ENCODE results near the gene AMOT.

AMOT gene

DNA sequence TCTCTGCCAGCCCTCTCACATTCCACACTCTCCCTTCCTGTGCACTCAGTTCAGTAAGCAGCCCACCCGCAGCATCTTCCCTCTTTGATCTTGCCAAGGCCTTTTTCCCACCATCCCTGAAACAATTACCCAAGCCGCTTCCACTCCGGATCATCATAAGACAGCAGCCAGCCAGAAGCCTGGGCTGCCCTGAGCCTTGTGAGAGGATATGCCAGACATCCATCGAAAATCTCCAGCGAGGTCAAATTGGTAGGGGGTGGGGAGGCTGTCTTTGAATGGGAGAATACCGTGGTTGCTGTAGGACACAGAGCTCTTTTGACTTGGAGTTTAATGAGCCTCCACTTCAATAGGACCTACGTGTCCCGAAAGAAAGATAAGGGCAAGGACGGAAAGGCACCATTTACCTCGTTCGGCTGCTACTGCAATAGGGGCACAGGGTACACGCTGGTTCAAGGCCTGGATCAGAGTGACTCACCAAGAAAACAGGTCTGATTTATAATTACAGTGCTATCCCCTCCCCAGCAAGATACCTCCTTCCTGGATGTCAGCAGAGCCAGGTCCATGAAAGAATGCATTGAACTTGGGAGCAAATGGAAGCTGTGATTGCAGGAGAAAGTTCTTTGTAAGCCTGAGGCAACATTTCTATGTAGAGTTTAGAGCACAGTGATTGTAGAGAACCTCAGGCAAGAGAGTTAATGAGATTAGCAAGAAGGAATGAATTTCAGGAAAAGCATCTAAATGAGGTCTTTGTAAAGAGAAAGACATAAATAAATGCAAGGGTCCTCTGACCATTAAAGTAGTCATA lies 39.5 kb downstream of the AMOT start:
- H3K36me3 ChIP-seq (ENCODE audit: insufficient read depth, low read length) = no peaks in the 10 kb centered on the region
- no peaks in the 10 kb centered on the region for H3K79me2 ChIP-seq (ENCODE audit: control insufficient read depth, insufficient read depth, low read length, unreplicated experiment)
- H3K27me3 ChIP-seq (ENCODE audit: insufficient read depth, low read length) = no peaks in the 10 kb centered on the region
- H2AFZ ChIP-seq (ENCODE audit: low read length, unreplicated experiment) = no peak overlapping the region
- H3K27ac ChIP-seq (ENCODE audit: low read depth, low read length) = no peak overlapping the region
- H3K4me1 ChIP-seq (ENCODE audit: control insufficient read depth, insufficient read depth, low read length, unreplicated experiment) = no peaks in the 10 kb centered on the region
- no peak overlapping the region for H3K4me3 ChIP-seq (ENCODE audit: low read depth, low read length)

DNA sequence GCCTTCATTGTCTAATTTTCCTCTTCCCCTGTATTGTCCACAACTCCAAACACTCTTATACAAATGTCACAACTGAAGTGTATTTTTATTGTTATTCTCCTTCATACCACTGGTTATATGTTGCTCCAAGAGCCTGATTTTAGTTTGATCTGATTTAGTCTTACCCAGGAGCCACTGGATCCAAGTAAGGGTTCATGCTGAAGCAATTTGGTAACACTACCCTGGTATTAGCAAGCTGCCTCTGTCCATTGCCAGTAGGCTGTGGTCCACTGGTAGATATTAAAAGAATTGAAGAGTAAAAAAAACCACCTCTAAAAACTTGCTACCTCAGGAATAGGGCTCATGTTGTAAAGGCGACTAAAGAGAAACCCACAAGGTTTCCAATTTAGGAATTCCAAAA lies 41.2 kb downstream of the AMOT start:
- no peaks in the 10 kb centered on the region for H3K4me1 ChIP-seq (ENCODE audit: control insufficient read depth, insufficient read depth, low read length, unreplicated experiment)
- H3K27ac ChIP-seq (ENCODE audit: low read depth, low read length) = no peak overlapping the region
- H3K4me3 ChIP-seq (ENCODE audit: low read depth, low read length) = no peak overlapping the region
- no peak overlapping the region for H2AFZ ChIP-seq (ENCODE audit: low read length, unreplicated experiment)
- H3K27me3 ChIP-seq (ENCODE audit: insufficient read depth, low read length) = no peaks in the 10 kb centered on the region
- H3K79me2 ChIP-seq (ENCODE audit: control insufficient read depth, insufficient read depth, low read length, unreplicated experiment) = no peaks in the 10 kb centered on the region
- H3K36me3 ChIP-seq (ENCODE audit: insufficient read depth, low read length) = no peaks in the 10 kb centered on the region

GRCh38 chrX:112798736-112799135 lies 41.9 kb downstream of the AMOT start:
- no peaks in the 10 kb centered on the region for H3K27me3 ChIP-seq (ENCODE audit: insufficient read depth, low read length)
- H3K79me2 ChIP-seq (ENCODE audit: control insufficient read depth, insufficient read depth, low read length, unreplicated experiment) = no peaks in the 10 kb centered on the region
- H3K36me3 ChIP-seq (ENCODE audit: insufficient read depth, low read length) = no peaks in the 10 kb centered on the region
- H3K4me1 ChIP-seq (ENCODE audit: control insufficient read depth, insufficient read depth, low read length, unreplicated experiment) = no peaks in the 10 kb centered on the region
- no peak overlapping the region for H3K27ac ChIP-seq (ENCODE audit: low read depth, low read length)
- H3K4me3 ChIP-seq (ENCODE audit: low read depth, low read length) = no peak overlapping the region
- no peak overlapping the region for H2AFZ ChIP-seq (ENCODE audit: low read length, unreplicated experiment)

DNA sequence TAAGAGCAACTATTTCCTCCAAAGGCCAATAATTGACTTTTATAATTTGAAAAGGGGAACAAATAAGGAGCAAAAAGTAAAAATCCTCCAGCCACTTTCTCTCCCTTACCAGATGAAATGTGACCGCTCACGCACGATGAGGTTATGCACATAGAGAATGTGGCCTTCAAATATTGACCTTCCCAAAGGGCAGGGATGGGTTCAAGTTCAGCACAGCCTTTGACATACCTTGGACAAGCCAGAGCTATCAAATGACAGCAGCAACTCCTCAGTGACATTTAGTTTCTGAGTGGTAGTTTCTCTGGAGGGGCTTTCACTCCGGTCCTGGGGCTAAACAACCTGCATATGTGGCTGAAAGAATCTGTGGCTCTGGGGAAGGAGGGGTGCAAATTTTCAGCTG lies 50.7 kb downstream of the AMOT start:
- H3K27ac ChIP-seq (ENCODE audit: low read depth, low read length) = no peak overlapping the region
- H3K79me2 ChIP-seq (ENCODE audit: control insufficient read depth, insufficient read depth, low read length, unreplicated experiment) = no peaks in the 10 kb centered on the region
- H3K36me3 ChIP-seq (ENCODE audit: insufficient read depth, low read length) = no peaks in the 10 kb centered on the region
- no peaks in the 10 kb centered on the region for H3K27me3 ChIP-seq (ENCODE audit: insufficient read depth, low read length)
- no peak overlapping the region for H2AFZ ChIP-seq (ENCODE audit: low read length, unreplicated experiment)
- H3K4me1 ChIP-seq (ENCODE audit: control insufficient read depth, insufficient read depth, low read length, unreplicated experiment) = no peaks in the 10 kb centered on the region
- no peak overlapping the region for H3K4me3 ChIP-seq (ENCODE audit: low read depth, low read length)

- Histone ChIP-seq H3K4me3 (ENCODE audit: low read depth, low read length) (no peak overlapping the region), H3K27ac (ENCODE audit: low read depth, low read length) (no peak overlapping the region), H3K4me1 (ENCODE audit: control insufficient read depth, insufficient read depth, low read length, unreplicated experiment) (no peaks in the 10 kb centered on the region), H2AFZ (ENCODE audit: low read length, unreplicated experiment) (no peak overlapping the region), H3K36me3 (ENCODE audit: insufficient read depth, low read length) (no peaks in the 10 kb centered on the region), H3K27me3 (ENCODE audit: insufficient read depth, low read length) (no peaks in the 10 kb centered on the region), H3K79me2 (ENCODE audit: control insufficient read depth, insufficient read depth, low read length, unreplicated experiment) (no peaks in the 10 kb centered on the region)
Observed at GRCh38 chrX:112786076-112786475, 54.6 kb downstream of the AMOT start.

- no peak overlapping the region for H3K4me3 ChIP-seq (ENCODE audit: low read depth, low read length)
- H3K27me3 ChIP-seq (ENCODE audit: insufficient read depth, low read length) = no peaks in the 10 kb centered on the region
- H3K79me2 ChIP-seq (ENCODE audit: control insufficient read depth, insufficient read depth, low read length, unreplicated experiment) = no peaks in the 10 kb centered on the region
- no peaks in the 10 kb centered on the region for H3K4me1 ChIP-seq (ENCODE audit: control insufficient read depth, insufficient read depth, low read length, unreplicated experiment)
- no peak overlapping the region for H3K27ac ChIP-seq (ENCODE audit: low read depth, low read length)
- no peak overlapping the region for H2AFZ ChIP-seq (ENCODE audit: low read length, unreplicated experiment)
- no peaks in the 10 kb centered on the region for H3K36me3 ChIP-seq (ENCODE audit: insufficient read depth, low read length)
Observed at GRCh38 chrX:112785344-112785743, 55.3 kb downstream of the AMOT start.

GRCh38 chrX:112784692-112785091 lies 55.9 kb downstream of the AMOT start:
- no peaks in the 10 kb centered on the region for H3K27me3 ChIP-seq (ENCODE audit: insufficient read depth, low read length)
- no peak overlapping the region for H2AFZ ChIP-seq (ENCODE audit: low read length, unreplicated experiment)
- no peaks in the 10 kb centered on the region for H3K36me3 ChIP-seq (ENCODE audit: insufficient read depth, low read length)
- H3K79me2 ChIP-seq (ENCODE audit: control insufficient read depth, insufficient read depth, low read length, unreplicated experiment) = no peaks in the 10 kb centered on the region
- H3K4me3 ChIP-seq (ENCODE audit: low read depth, low read length) = no peak overlapping the region
- H3K4me1 ChIP-seq (ENCODE audit: control insufficient read depth, insufficient read depth, low read length, unreplicated experiment) = no peaks in the 10 kb centered on the region
- no peak overlapping the region for H3K27ac ChIP-seq (ENCODE audit: low read depth, low read length)

DNA sequence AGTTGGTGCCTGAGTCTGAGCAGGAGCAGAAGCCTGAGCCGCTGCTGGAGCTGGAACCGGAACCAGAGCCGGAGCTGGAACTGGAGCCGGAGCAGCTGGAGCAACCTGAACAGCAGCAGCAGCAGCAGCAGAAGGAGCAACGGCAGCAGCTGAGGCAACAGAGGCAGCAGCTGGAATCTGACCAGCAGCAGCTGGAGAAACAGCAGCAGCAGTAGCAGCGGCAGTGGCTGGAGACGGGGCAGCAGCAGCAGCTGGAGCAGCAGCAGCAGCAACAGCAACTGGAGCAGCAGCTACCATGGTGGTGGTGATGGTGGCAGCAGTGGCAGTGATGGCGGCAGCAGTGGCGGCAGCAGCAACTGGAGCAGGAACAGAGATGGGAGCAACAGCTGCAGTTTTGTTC lies 61.5 kb downstream of the AMOT start:
- Histone ChIP-seq H3K27me3 (ENCODE audit: insufficient read depth, low read length) (no peaks in the 10 kb centered on the region), H3K4me3 (ENCODE audit: low read depth, low read length) (no peak overlapping the region), H3K27ac (ENCODE audit: low read depth, low read length) (no peak overlapping the region), H3K36me3 (ENCODE audit: insufficient read depth, low read length) (no peaks in the 10 kb centered on the region), H3K79me2 (ENCODE audit: control insufficient read depth, insufficient read depth, low read length, unreplicated experiment) (no peaks in the 10 kb centered on the region), H2AFZ (ENCODE audit: low read length, unreplicated experiment) (no peak overlapping the region), H3K4me1 (ENCODE audit: control insufficient read depth, insufficient read depth, low read length, unreplicated experiment) (no peaks in the 10 kb centered on the region)

DNA sequence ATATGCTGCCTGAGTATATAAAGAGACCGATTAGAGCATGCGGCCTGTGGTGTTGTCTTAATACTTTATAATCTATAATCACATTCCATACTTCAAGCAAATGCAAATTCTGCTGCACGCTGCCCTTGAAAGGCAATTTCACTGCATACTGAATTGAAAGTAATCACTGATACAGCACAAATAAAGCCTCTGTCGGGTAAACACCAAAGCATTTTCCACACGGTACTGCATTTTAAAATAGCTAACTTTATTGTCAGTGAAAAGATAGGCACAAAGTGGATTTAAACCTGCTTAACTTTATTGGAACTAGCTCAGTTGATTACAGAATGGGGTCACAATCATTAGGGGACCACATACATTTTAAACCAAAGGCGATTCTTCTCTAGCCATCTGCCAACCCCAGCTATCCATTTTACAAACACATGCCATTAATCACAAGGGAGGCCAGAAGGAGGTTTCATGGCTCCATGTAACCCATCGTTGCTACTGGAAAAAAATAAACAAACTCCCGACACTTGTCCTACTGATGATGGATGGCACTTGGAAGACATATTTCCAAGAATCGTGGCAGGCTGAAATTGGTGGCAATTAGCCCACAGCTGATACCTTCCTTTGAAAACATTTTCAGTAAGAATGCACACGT lies 65.9 kb downstream of the AMOT start:
- Histone ChIP-seq H3K79me2 (ENCODE audit: control insufficient read depth, insufficient read depth, low read length, unreplicated experiment) (no peaks in the 10 kb centered on the region), H3K27ac (ENCODE audit: low read depth, low read length) (no peak overlapping the region), H3K36me3 (ENCODE audit: insufficient read depth, low read length) (no peaks in the 10 kb centered on the region), H3K27me3 (ENCODE audit: insufficient read depth, low read length) (no peaks in the 10 kb centered on the region), H3K4me3 (ENCODE audit: low read depth, low read length) (no peak overlapping the region), H2AFZ (ENCODE audit: low read length, unreplicated experiment) (no peak overlapping the region), H3K4me1 (ENCODE audit: control insufficient read depth, insufficient read depth, low read length, unreplicated experiment) (no peaks in the 10 kb centered on the region)

GRCh38 chrX:112774142-112774541 lies 66.5 kb downstream of the AMOT start:
- no peaks in the 10 kb centered on the region for H3K27me3 ChIP-seq (ENCODE audit: insufficient read depth, low read length)
- no peaks in the 10 kb centered on the region for H3K4me1 ChIP-seq (ENCODE audit: control insufficient read depth, insufficient read depth, low read length, unreplicated experiment)
- no peak overlapping the region for H2AFZ ChIP-seq (ENCODE audit: low read length, unreplicated experiment)
- no peaks in the 10 kb centered on the region for H3K79me2 ChIP-seq (ENCODE audit: control insufficient read depth, insufficient read depth, low read length, unreplicated experiment)
- H3K36me3 ChIP-seq (ENCODE audit: insufficient read depth, low read length) = no peaks in the 10 kb centered on the region
- H3K27ac ChIP-seq (ENCODE audit: low read depth, low read length) = no peak overlapping the region
- no peak overlapping the region for H3K4me3 ChIP-seq (ENCODE audit: low read depth, low read length)

DNA sequence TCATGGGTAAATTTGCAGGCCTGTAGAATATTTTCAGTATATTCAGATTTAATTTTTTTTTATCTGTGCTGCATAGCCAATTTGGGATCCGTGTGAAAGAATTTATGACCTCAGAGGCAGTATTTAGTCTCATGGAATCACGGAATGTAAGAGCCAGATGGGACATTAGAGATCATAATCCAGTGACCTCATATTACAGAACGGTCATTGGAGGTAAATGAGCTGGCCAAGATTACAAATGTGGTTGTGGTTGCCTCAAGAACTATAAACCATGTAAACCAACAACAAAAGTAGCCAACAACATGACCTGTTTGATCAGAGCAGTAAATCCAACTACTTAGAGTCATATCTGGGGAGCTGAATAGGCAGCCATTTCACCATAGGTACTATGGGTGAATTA lies 71.6 kb downstream of the AMOT start:
- Histone ChIP-seq H3K27ac (ENCODE audit: low read depth, low read length) (no peak overlapping the region), H3K4me3 (ENCODE audit: low read depth, low read length) (no peak overlapping the region), H3K27me3 (ENCODE audit: insufficient read depth, low read length) (no peaks in the 10 kb centered on the region), H2AFZ (ENCODE audit: low read length, unreplicated experiment) (no peak overlapping the region), H3K36me3 (ENCODE audit: insufficient read depth, low read length) (no peaks in the 10 kb centered on the region), H3K4me1 (ENCODE audit: control insufficient read depth, insufficient read depth, low read length, unreplicated experiment) (no peaks in the 10 kb centered on the region), H3K79me2 (ENCODE audit: control insufficient read depth, insufficient read depth, low read length, unreplicated experiment) (no peaks in the 10 kb centered on the region)

All from ACC112 (cell line).